HepG2 (cell line): ENCODE data around the gene GPR162. TPM values are rescaled to one million over a fixed set of nuclear protein-coding genes. Genes with fewer than 3 reads are reported as not detected.

Source experiments
- ATAC-seq: fragments of 200-7000 bp; cut with Tn5 transposase; 3 replicates; pipeline ENCODE4 v1.9.1; 2020; ENCODE audit warnings: mild to moderate bottlenecking, moderate library complexity
- BruUV-seq: library from RNA; stranded (reverse); fragments of 400-500 nt; replicated peaks from 2 replicates; lab custom pipeline; 2021; lab: Mats Ljungman, UMichigan
- CTCF ChIA-PET: fragments of 300-600 bp; formaldehyde crosslinking; extraction: SDS; loops from one replicate; lab custom pipeline; 2021; ENCODE audit warnings: low total read pairs, inconsistent platforms, low intra/inter-chr PET ratio; lab: Yijun Ruan, JAX
- POLR2A ChIA-PET: fragments of 350-600 bp; sonication (Branson Sonifier 250); formaldehyde crosslinking; loops from one replicate; lab custom pipeline; 2020; ENCODE audit warnings: antibody characterized with exemption, inconsistent platforms; lab: Yijun Ruan, JAX
- DNase-seq: peaks from one replicate; pipeline ENCODE4 v3.0.0-alpha.2; 2015; ENCODE audit warnings: low spot score
- FAIRE-seq: peaks from 3 replicates; lab custom pipeline; 2011; peaks lifted over from hg19 to GRCh38; lab: Jason Lieb, UNC
- H2AFZ ChIP-seq: one replicate; pipeline ENCODE4 v1.6.1; 2011; ENCODE audit warnings: low read length, inconsistent platforms
- H3K27ac ChIP-seq: fragments of 300-600 bp; 3 replicates; pipeline ENCODE4 v1.8.0; 2011; ENCODE audit warnings: mixed run types, mild to moderate bottlenecking, mixed read lengths, low read length, inconsistent platforms; ENCODE audit not compliant: insufficient read depth; ENCODE audit errors: extremely low read length
- H3K27me3 ChIP-seq, 2 experiments: fragments of 200-600 bp in 1 of 2; 2 replicates in 1 of 2; 3 replicates in 1 of 2; pipeline versions ENCODE4 v1.6.0 to v1.8.0; 2011; ENCODE audit warnings: low read length in 2 of 2, mild to moderate bottlenecking in 2 of 2, moderate library complexity in 2 of 2, inconsistent platforms in 1 of 2; ENCODE audit not compliant: insufficient read depth in 2 of 2, control insufficient read depth in 1 of 2
- H3K36me3 ChIP-seq, 2 experiments: fragments of 200-600 bp in 1 of 2; replicated peaks in 1 of 2; 2 replicates in 1 of 2; 3 replicates in 1 of 2; pipeline versions ENCODE4 v1.5.1 to v1.8.0; 2011; ENCODE audit warnings: low read length in 2 of 2, inconsistent platforms in 1 of 2; ENCODE audit not compliant: insufficient read depth in 2 of 2, control insufficient read depth in 1 of 2
- H3K4me1 ChIP-seq: 2 replicates; pipeline ENCODE4 v1.5.1; 2012; ENCODE audit warnings: low read length, inconsistent platforms; ENCODE audit not compliant: insufficient read depth
- H3K4me2 ChIP-seq: 2 replicates; pipeline ENCODE4 v1.6.0; 2011; ENCODE audit warnings: low read depth, low read length, inconsistent platforms
- H3K4me3 ChIP-seq, 3 experiments: fragments of 200-600 bp in 1 of 3; sonication (generic), shearing (Covaris generic) in 1 of 3; replicated peaks in 1 of 3; 2 replicates each; pipeline ENCODE4 v1.5.1; 2011 to 2016; ENCODE audit warnings: low read length in 3 of 3, inconsistent platforms in 2 of 3, low read depth in 2 of 3, mild to moderate bottlenecking in 2 of 3, control low read depth in 1 of 3, mixed read lengths in 1 of 3; ENCODE audit not compliant: insufficient read depth in 1 of 3
- H3K79me2 ChIP-seq: one replicate; pipeline ENCODE4 v1.6.1; 2011; ENCODE audit warnings: low read length, inconsistent platforms; ENCODE audit not compliant: insufficient read depth
- H3K9ac ChIP-seq: 2 replicates; pipeline ENCODE4 v1.6.0; 2011; ENCODE audit warnings: mild to moderate bottlenecking, low read depth, low read length, inconsistent platforms; ENCODE audit not compliant: insufficient read depth
- H3K9me3 ChIP-seq: 2 replicates; pipeline ENCODE4 v1.5.1; 2012; ENCODE audit warnings: mild to moderate bottlenecking, low read length
- H4K20me1 ChIP-seq: 2 replicates; pipeline ENCODE4 v1.6.0; 2011; ENCODE audit warnings: inconsistent platforms, mild to moderate bottlenecking, low read length, moderate library complexity; ENCODE audit not compliant: insufficient read depth
- HES4 ChIP-seq: sonication (generic); formaldehyde crosslinking; IDR thresholded peaks from 2 replicates; pipeline ENCODE4 v1.9.0; 2021; ENCODE audit warnings: mild to moderate bottlenecking, missing genetic modification reagents, borderline replicate concordance
- NFIC ChIP-seq: IDR thresholded peaks from 2 replicates; pipeline ENCODE4 v1.6.1; 2012; ENCODE audit warnings: mild to moderate bottlenecking, low read length, inconsistent platforms
- POLR2G ChIP-seq: fragments of 200-400 bp; formaldehyde crosslinking; IDR thresholded peaks from 2 replicates; pipeline ENCODE4 v1.6.1; 2018; ENCODE audit warnings: mild to moderate bottlenecking, low read depth, low read length, moderate library complexity
- SP4 ChIP-seq: sonication (generic); formaldehyde crosslinking; IDR thresholded peaks from 2 replicates; pipeline ENCODE4 v1.8.1; 2023; ENCODE audit warnings: mild to moderate bottlenecking, missing genetic modification reagents
- ZNF407 ChIP-seq: sonication (generic); formaldehyde crosslinking; IDR thresholded peaks from one replicate; pipeline ENCODE4 v1.5.1; 2020; ENCODE audit warnings: mild to moderate bottlenecking, missing genetic modification reagents; ENCODE audit errors: not compliant biosample characterization
- ZNF549 ChIP-seq: sonication (generic); formaldehyde crosslinking; IDR thresholded peaks from 2 replicates; pipeline ENCODE4 v1.5.0; 2020; ENCODE audit warnings: missing genetic modification reagents
- WGBS: methylation state at CpG from one replicate; pipeline ENCODE4 v1.1.6; 2017; ENCODE audit warnings: low lambda C conversion rate; 5-methylcytosine and 5-hydroxymethylcytosine counted together
- in situ Hi-C: cut with HindIII; loops from 2 replicates; pipeline ENCODE4 v1.10.0; 2017; ENCODE audit warnings: low pct_unique_long_range_greater_than_20kb; ENCODE audit not compliant: extremely low pct_ligation_motif_present
- intact Hi-C: fragments of 100-400 bp; cut with micrococcal nuclease; formaldehyde crosslinking; loops from one replicate; pipeline ENCODE4 v1.10.0; 2022; ENCODE audit not compliant: unreplicated experiment
- polyA plus RNA-seq, 8 experiments: library from polyadenylated mRNA; depleted of rRNA in 3 of 8; stranded (reverse) in 7 of 8; unstranded in 1 of 8; fragments of >200 nt; fragmentation: Illumina TruSeq in 4 of 8; extraction: Trizol in 4 of 8; gene quantifications; 2 replicates each; pipeline versions ENCODE4 v1.2.1 to v1.2.3, GENCODE V29; 2011 to 2016; ENCODE audit warnings: low read depth in 4 of 8, missing spikeins in 1 of 8, mixed read lengths in 1 of 8; ENCODE audit not compliant: insufficient read depth in 1 of 8
- total RNA-seq, 5 experiments: library from RNA; depleted of rRNA; stranded (reverse); fragments of >200 nt; fragmentation: Illumina TruSeq; extraction: Trizol; gene quantifications; 2 replicates each; pipeline ENCODE4 v1.2.3, GENCODE V29; 2016; ENCODE audit warnings: low read depth in 1 of 5
- TF ChIP-seq, protein P1 (sequence below): sonication (generic); formaldehyde crosslinking; IDR thresholded peaks from 2 replicates; pipeline ENCODE4 v1.8.1; 2023; ENCODE audit warnings: missing genetic modification reagents, inconsistent platforms, borderline replicate concordance

GPR162 gene
- total and polyA plus RNA-seq, 2 of the 13 experiments (the other 11 are each of a cell fraction or from before 2014, with no cell fraction given) = 0.08 TPM; not detected in 1

- H3K27ac ChIP-seq = no peak overlapping the region
- no peak overlapping the region for H2AFZ ChIP-seq
- CTCF ChIA-PET = no interaction called here
- in situ Hi-C loops = no loop called here
- no peak for TF ChIP-seq HES4 (CRISPR knock-in tag)
- no peak for TF ChIP-seq ZNF407 (CRISPR knock-in tag)
- TF ChIP-seq ZNF549 (CRISPR knock-in tag) = no peak
- no peak for TF ChIP-seq POLR2G
- no peak for TF ChIP-seq NFIC
- no peak for TF ChIP-seq SP4 (CRISPR knock-in tag)
- TF ChIP-seq, protein P1, sequence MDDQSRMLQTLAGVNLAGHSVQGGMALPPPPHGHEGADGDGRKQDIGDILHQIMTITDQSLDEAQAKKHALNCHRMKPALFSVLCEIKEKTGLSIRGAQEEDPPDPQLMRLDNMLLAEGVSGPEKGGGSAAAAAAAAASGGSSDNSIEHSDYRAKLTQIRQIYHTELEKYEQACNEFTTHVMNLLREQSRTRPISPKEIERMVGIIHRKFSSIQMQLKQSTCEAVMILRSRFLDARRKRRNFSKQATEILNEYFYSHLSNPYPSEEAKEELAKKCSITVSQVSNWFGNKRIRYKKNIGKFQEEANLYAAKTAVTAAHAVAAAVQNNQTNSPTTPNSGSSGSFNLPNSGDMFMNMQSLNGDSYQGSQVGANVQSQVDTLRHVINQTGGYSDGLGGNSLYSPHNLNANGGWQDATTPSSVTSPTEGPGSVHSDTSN = no peak
- H3K36me3 ChIP-seq = peaks cover 44 to 86% of the 10 kb centered on the region in 2 experiments
- H3K4me1 ChIP-seq = no peaks in the 10 kb centered on the region
- no peaks in the 10 kb centered on the region for H3K27me3 ChIP-seq
- DNase-seq = no peak
- H3K9ac ChIP-seq = no peak overlapping the region
- no TSS peak for BruUV-seq
- no peak for ATAC-seq
- POLR2A ChIA-PET = no interaction called here
- H4K20me1 ChIP-seq = no peaks in the 10 kb centered on the region
- H3K4me3 ChIP-seq = no peak overlapping the region
- intact Hi-C loops = no loop called here
- FAIRE-seq = no peak
- no peaks in the 10 kb centered on the region for H3K79me2 ChIP-seq
- 93% methylated on average over 8 of the region's 9 CpGs for WGBS
- no peaks in the 10 kb centered on the region for H3K9me3 ChIP-seq
- no peak overlapping the region for H3K4me2 ChIP-seq
Measured at GRCh38 chr12:6860116-6860515, 38.5 kb downstream of the GPR162 start.
